Measurements from ENCODE around the gene ZFHX2. TPM values are rescaled to one million over a fixed set of nuclear protein-coding genes. Genes with fewer than 3 reads are reported as not detected.

Gene ZFHX2
- polyA plus RNA-seq, 1 of the 3 experiments (the other 2 are of a cell fraction), result 0.77 TPM

- TF ChIP-seq MXI1 (IDR thresholded peaks at IDR 0.05; ENCODE audit: low read depth, low read length) (0 out of 2 replicates have a peak, but pooled peaks have one; percentile 22), ZBTB33 (IDR thresholded peaks at IDR 0.05; ENCODE audit: borderline replicate concordance, low read depth) (no peak)
- H3K9ac ChIP-seq, result peak overlapping the region; percentile 69
- H3F3A ChIP-seq (replicated peaks; ENCODE audit: insufficient read depth), result no peaks in the 10 kb centered on the region
- DNase-seq, result peak; percentile 42
- H3K27ac ChIP-seq (ENCODE audit: low read depth in 2 of 2, low read length in 1 of 2), result peak overlapping the region in 1 of 2 experiments; percentile 80; a peak in 1 of 4 replicates
- ChIA-PET CTCF (interaction anchor here (0.7 to 6.0 kb wide), 13 partner anchors 9 to 71 kb away, joined by 3 to 87 read pairs (median 9); no protein-coding TSS in a partner anchor), POLR2A (interaction anchor here (1.1 kb wide), 1 partner anchor 11 kb away, joined by 5 read pairs; no protein-coding TSS in a partner anchor)
- H4K20me1 ChIP-seq (ENCODE audit: insufficient read depth), result no peaks in the 10 kb centered on the region
- 55% methylated on average over 12 of the region's 12 CpGs for WGBS (ENCODE audit: low lambda C conversion rate)
- no peaks in the 10 kb centered on the region for H3K79me2 ChIP-seq (ENCODE audit: insufficient read depth)
- no peaks in the 10 kb centered on the region for H3K9me2 ChIP-seq
- peak overlapping the region; percentile 88 for H3K4me2 ChIP-seq
- H3K4me1 ChIP-seq (ENCODE audit: control insufficient read depth in 1 of 2, insufficient read depth in 2 of 2, low read depth in 1 of 2, low read length in 1 of 2), result peaks cover 5 to 18% of the 10 kb centered on the region in 2 experiments; a peak in 2 of 4 replicates
- H3K4me3 ChIP-seq (ENCODE audit: low read depth in 2 of 2, low read length in 1 of 2), result peak overlapping the region; percentile 75 to 97
- H3K9me3 ChIP-seq, result no peaks in the 10 kb centered on the region
- no peaks in the 10 kb centered on the region for H3K27me3 ChIP-seq (ENCODE audit: insufficient read depth)
- H2AFZ ChIP-seq (ENCODE audit: low read depth), result 0 out of 2 replicates have a peak overlapping the region, but pooled peaks have one; percentile 94
- no peaks in the 10 kb centered on the region for H3K36me3 ChIP-seq (replicated peaks in 1 of 2; ENCODE audit: control insufficient read depth in 1 of 2, insufficient read depth in 2 of 2, low read length in 1 of 2)
Measured at GRCh38 chr14:23550131-23550811, 1.3 kb downstream of the ZFHX2 start.

GRCh38 chr14:23548351-23549318, 2.9 kb downstream of the ZFHX2 start:
- peaks cover 0 to 26% of the 10 kb centered on the region in 2 experiments; a peak in 2 of 4 replicates for H3K4me1 ChIP-seq (ENCODE audit: control insufficient read depth in 1 of 2, insufficient read depth in 2 of 2, low read depth in 1 of 2, low read length in 1 of 2)
- H3K27ac ChIP-seq (ENCODE audit: low read depth in 2 of 2, low read length in 1 of 2), result no peak overlapping the region
- no peaks in the 10 kb centered on the region for H3K79me2 ChIP-seq (ENCODE audit: insufficient read depth)
- H2AFZ ChIP-seq (ENCODE audit: low read depth), result no peak overlapping the region
- H3K9me3 ChIP-seq, result no peaks in the 10 kb centered on the region
- no peaks in the 10 kb centered on the region for H3K9me2 ChIP-seq
- WGBS (ENCODE audit: low lambda C conversion rate), result 84% methylated on average over 18 of the region's 18 CpGs
- no peaks in the 10 kb centered on the region for H4K20me1 ChIP-seq (ENCODE audit: insufficient read depth)
- no peaks in the 10 kb centered on the region for H3F3A ChIP-seq (replicated peaks; ENCODE audit: insufficient read depth)
- no peak overlapping the region for H3K4me3 ChIP-seq (ENCODE audit: low read depth in 2 of 2, low read length in 1 of 2)
- H3K4me2 ChIP-seq, result no peak overlapping the region
- no peak for DNase-seq
- no peaks in the 10 kb centered on the region for H3K27me3 ChIP-seq (ENCODE audit: insufficient read depth)
- CTCF ChIA-PET, result interaction anchor here (1.3 to 6.0 kb wide), 6 partner anchors 9 to 70 kb away, joined by 5 to 87 read pairs (median 18); no protein-coding TSS in a partner anchor
- TF ChIP-seq ELF1 (IDR thresholded peaks at IDR 0.05) (no peak), CTCF (IDR thresholded peaks at IDR 0.05) (no peak), JUND (IDR thresholded peaks at IDR 0.05) (no peak), SIN3A (IDR thresholded peaks at IDR 0.05; ENCODE audit: borderline replicate concordance, low read depth, low read length) (no peak), RCOR1 (IDR thresholded peaks at IDR 0.05; ENCODE audit: low read length) (no peak), TAF1 (IDR thresholded peaks at IDR 0.05; ENCODE audit: borderline replicate concordance, low read depth, low read length) (no peak), FOXM1 (IDR thresholded peaks at IDR 0.05; ENCODE audit: low read depth) (no peak)
- POLR2A ChIA-PET, result interaction anchor here (0.6 kb wide), 1 partner anchor 10 kb away, joined by 3 read pairs; no protein-coding TSS in a partner anchor
- no peak overlapping the region for H3K9ac ChIP-seq
- H3K36me3 ChIP-seq (replicated peaks in 1 of 2; ENCODE audit: control insufficient read depth in 1 of 2, insufficient read depth in 2 of 2, low read length in 1 of 2), result no peaks in the 10 kb centered on the region

Data from SK-N-SH (cell line).